Left ventricle myocardium inferior (tissue), 1 donor: ENCODE data around the gene HCN4. TPM values are rescaled to one million over a fixed set of nuclear protein-coding genes. Genes with fewer than 3 reads are reported as not detected.
A peak's percentile ranks its signal among the peaks of the same experiment; 100 is the strongest.

Source experiments
- DNase-seq: peaks from one replicate; pipeline ENCODE4 v3.0.0-alpha.2; 2020
- H3K27ac ChIP-seq: fragments of 200-600 bp; replicated peaks from 2 replicates; pipeline ENCODE4 v1.8.0; 2021
- H3K27me3 ChIP-seq: fragments of 200-600 bp; 2 replicates; pipeline ENCODE4 v1.8.0; 2021; ENCODE audit warnings: low read depth
- H3K36me3 ChIP-seq: fragments of 200-600 bp; 2 replicates; pipeline ENCODE4 v1.8.0; 2021
- H3K4me1 ChIP-seq: fragments of 200-600 bp; 2 replicates; pipeline ENCODE4 v1.8.0; 2021
- H3K4me3 ChIP-seq: fragments of 200-600 bp; 2 replicates; pipeline ENCODE4 v1.8.0; 2021; ENCODE audit warnings: mild to moderate bottlenecking, moderate library complexity
- H3K9me3 ChIP-seq: fragments of 200-600 bp; replicated peaks from 2 replicates; pipeline ENCODE4 v1.8.0; 2021
- CTCF ChIP-seq: fragments of 200-600 bp; IDR thresholded peaks from 2 replicates; pipeline ENCODE4 v1.8.0; 2021; ENCODE audit warnings: antibody characterized with exemption, mild to moderate bottlenecking, borderline replicate concordance
- intact Hi-C: fragments of 100-400 bp; cut with micrococcal nuclease; formaldehyde crosslinking; loops from one replicate; pipeline ENCODE4 v1.11.0; 2022
- total RNA-seq: library from RNA; stranded (reverse); fragmentation: NEBNext Ultra II Directional; extraction: Animal tissue kit (Norgen Biotek cat#: 25700); gene quantifications from one replicate; pipeline ENCODE4 v1.2.1, GENCODE V29; 2021
- donor health status: DM: no; HTN: yes; CAD: no; lungs with severe emphysema.

Gene HCN4
- total RNA-seq, 1 donor from 2014 or later, result 21.9 TPM

- H3K9me3 ChIP-seq, result peaks cover 16% of the 10 kb centered on the region
- intact Hi-C loops, result loop anchor here (10.0 kb wide), 1 partner anchor 147 kb away; no protein-coding TSS in a partner anchor
- peaks cover 22% of the 10 kb centered on the region for H3K4me1 ChIP-seq
- no peaks in the 10 kb centered on the region for H3K36me3 ChIP-seq
- no peak for TF ChIP-seq CTCF
- H3K4me3 ChIP-seq, result no peak overlapping the region
- peaks cover 33% of the 10 kb centered on the region for H3K27me3 ChIP-seq
- peak; percentile 53 for DNase-seq
- H3K27ac ChIP-seq, result peak overlapping the region; percentile 55
Measured at GRCh38 chr15:73378089-73378488, 9.3 kb upstream of the HCN4 start.

DNA sequence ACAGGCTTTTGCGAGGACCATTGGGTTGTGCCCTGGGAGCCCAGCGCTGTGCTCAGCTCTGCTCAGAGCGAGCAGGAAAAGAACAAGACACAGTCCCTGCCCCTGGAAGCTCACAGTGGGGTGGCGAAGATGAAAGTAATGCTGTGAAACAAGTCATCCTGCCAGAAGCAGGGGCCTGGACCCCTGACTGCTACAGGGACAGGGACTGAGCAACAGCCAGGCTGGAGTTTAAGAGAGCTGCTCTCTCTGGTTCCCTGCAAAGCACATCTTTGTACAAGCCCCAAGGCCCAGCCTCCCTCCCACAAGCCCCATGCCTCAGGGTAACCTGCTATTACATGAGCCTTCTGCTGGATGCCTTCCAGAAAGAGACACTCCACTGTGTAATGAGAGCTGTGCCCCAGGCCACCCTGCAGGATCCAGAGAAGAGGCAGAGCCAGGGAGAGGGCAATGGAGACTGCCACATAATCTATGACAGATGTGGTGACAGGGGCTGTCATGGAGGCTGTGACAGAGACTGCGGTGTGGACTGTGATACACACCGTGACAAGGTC lies 7.1 kb upstream of the HCN4 start:
- Histone ChIP-seq H3K9me3 (peaks cover 9% of the 10 kb centered on the region), H3K4me3 (no peak overlapping the region), H3K27me3 (peaks cover 35% of the 10 kb centered on the region), H3K27ac (peak overlapping the region; percentile 86), H3K4me1 (peaks cover 22% of the 10 kb centered on the region), H3K36me3 (no peaks in the 10 kb centered on the region)
- peak; percentile 42 for DNase-seq
- TF ChIP-seq CTCF, result no peak
- intact Hi-C loops, result loop anchor here (10.0 kb wide), 1 partner anchor 149 kb away; no protein-coding TSS in a partner anchor

DNA sequence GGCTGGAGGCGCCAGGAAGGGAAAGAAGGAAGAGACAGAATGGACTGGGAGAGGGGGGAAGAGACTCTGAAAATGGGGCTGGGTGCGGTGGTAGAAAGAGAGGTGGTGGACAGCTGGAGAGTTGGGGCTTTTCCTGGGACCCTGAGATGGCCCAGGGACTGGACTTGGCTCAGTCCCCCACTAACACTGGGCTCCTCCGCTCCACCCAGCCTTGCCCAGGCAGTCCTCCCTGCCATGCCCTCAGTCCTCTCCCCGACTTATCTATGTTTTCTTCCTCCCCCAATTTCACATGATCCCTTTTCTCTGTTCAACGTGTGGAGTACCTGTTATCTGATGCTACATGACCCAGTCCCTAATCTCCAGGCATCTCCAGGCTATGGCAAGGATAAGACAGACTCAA lies 6.3 kb upstream of the HCN4 start:
- no peak overlapping the region for H3K4me3 ChIP-seq
- intact Hi-C loops, result loop anchor here (10.0 kb wide), 1 partner anchor 150 kb away; no protein-coding TSS in a partner anchor
- no peaks in the 10 kb centered on the region for H3K36me3 ChIP-seq
- H3K9me3 ChIP-seq, result peaks cover under 1% of the 10 kb centered on the region
- no peak for DNase-seq
- no peak for TF ChIP-seq CTCF
- H3K27ac ChIP-seq, result peak overlapping the region; percentile 86
- peaks cover 41% of the 10 kb centered on the region for H3K27me3 ChIP-seq
- H3K4me1 ChIP-seq, result peaks cover 22% of the 10 kb centered on the region

DNA sequence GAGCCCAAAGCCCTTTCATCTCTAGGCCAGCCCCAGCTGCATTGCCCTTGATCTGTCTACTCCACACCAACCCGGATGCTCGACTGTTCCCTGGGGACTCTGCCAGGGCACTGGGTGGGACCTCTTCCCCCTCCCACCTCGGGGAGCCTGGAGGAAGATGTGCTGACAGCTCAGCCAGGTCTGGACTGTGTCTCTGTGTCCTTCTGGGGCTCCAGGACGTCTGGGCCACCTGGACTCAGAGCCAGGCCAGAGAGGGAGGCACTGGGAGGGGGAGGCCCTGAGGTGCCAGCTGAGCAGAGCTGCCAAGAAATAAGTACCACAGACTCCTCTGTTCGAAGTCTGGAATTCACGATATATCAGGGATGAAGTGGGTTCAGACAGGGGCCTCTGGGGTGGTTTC lies 5.8 kb upstream of the HCN4 start:
- H3K27ac ChIP-seq, result peak overlapping the region; percentile 86

DNA sequence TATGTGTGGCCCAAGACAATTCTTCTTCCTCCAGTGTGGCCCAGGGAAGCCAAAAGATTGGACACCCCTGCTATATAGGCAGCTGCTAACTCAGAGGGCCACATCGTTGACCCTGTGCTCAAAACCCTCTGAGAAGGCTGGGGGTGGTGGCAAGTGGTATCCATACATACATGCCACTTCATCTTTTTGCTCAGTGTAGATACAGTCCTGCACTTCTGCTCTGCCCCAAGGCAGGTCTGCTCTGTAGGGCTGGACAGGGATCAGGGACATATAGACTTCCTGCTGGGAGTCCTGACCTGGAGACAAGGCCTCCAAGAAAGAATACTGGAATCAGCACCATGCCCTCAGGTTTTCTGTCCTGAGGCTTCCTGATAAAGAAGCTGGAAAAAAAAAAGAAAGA lies 4.5 kb upstream of the HCN4 start:
- H3K27ac ChIP-seq, result no peak overlapping the region
- H3K9me3 ChIP-seq, result no peaks in the 10 kb centered on the region
- peaks cover 56% of the 10 kb centered on the region for H3K27me3 ChIP-seq
- H3K4me1 ChIP-seq, result peaks cover 35% of the 10 kb centered on the region
- intact Hi-C loops, result loop anchor here (10.0 kb wide), 1 partner anchor 152 kb away; no protein-coding TSS in a partner anchor
- no peak for TF ChIP-seq CTCF
- no peaks in the 10 kb centered on the region for H3K36me3 ChIP-seq
- no peak overlapping the region for H3K4me3 ChIP-seq
- no peak for DNase-seq

More for the DNA sequence above, 5.8 kb upstream of the HCN4 start:
- no peak for TF ChIP-seq CTCF
- DNase-seq, result peak; percentile 86
- Histone ChIP-seq H3K4me1 (peaks cover 22% of the 10 kb centered on the region), H3K9me3 (no peaks in the 10 kb centered on the region), H3K27me3 (peaks cover 45% of the 10 kb centered on the region), H3K4me3 (no peak overlapping the region), H3K36me3 (no peaks in the 10 kb centered on the region)
- intact Hi-C loops, result loop anchor here (10.0 kb wide), 1 partner anchor 150 kb away; no protein-coding TSS in a partner anchor
